Sigmoid colon (tissue), 4 donors: Measurements from ENCODE around the gene SETBP1.

Experiments
- CTCF ChIP-seq, 4 experiments: fragments of 450-650 bp in 3 of 4; fragments of 200-600 bp in 1 of 4; IDR thresholded peaks; one replicate each; pipeline ENCODE4 v1.5.1; 2016 to 2019; ENCODE audit warnings: antibody characterized with exemption in 4 of 4, mild to moderate bottlenecking in 3 of 4, moderate library complexity in 2 of 4
- EP300 ChIP-seq, 4 donors: sonication (generic); formaldehyde crosslinking; IDR thresholded peaks; one replicate each; pipeline ENCODE4 v1.6.1; 2017; ENCODE audit warnings: antibody characterized with exemption in 4 of 4
- POLR2A ChIP-seq, 2 donors: fragments of 450-650 bp; IDR thresholded peaks; one replicate each; pipeline ENCODE4 v1.6.1; 2016; ENCODE audit warnings: antibody characterized with exemption in 2 of 2, mild to moderate bottlenecking in 2 of 2, moderate library complexity in 2 of 2
- POLR2AphosphoS5 ChIP-seq, 4 donors: sonication (generic); formaldehyde crosslinking; IDR thresholded peaks; one replicate each; pipeline ENCODE4 v1.6.1; 2017; ENCODE audit warnings: antibody characterized with exemption in 4 of 4

GRCh38 chr18:44732599-44732998, 51.9 kb downstream of the SETBP1 start:
- TF ChIP-seq POLR2AphosphoS5 (IDR thresholded peaks at IDR 0.05) (no peak), EP300 (IDR thresholded peaks at IDR 0.05) (no peak), POLR2A (IDR thresholded peaks at IDR 0.05) (no peak), CTCF (IDR thresholded peaks at IDR 0.05) (no peak)
